Measurements from ENCODE around the gene VSNL1.

Gene VSNL1

GRCh38 chr2:17540093-17540812 lies at the start of gene VSNL1:
TSS of gene VSNL1 (plus strand) at chr2:17540696. CDS start at chr2:17592075, 51,379 bp downstream.
- no peak within 1 kb of the TSS; the same call in 1 of the 2 replicates for H3K27ac ChIP-seq
- TF ChIP-seq ZFX (IDR thresholded peaks at IDR 0.05) (no peak), CTCF (conservative IDR thresholded peaks at IDR 0.05) (no peak)

GRCh38 chr2:17495590-17495989 lies 44.9 kb upstream of the VSNL1 start:
- TF ChIP-seq ZFX (IDR thresholded peaks at IDR 0.05), result no peak
- TF ChIP-seq CTCF (conservative IDR thresholded peaks at IDR 0.05), result no peak

GRCh38 chr2:17497718-17498117 lies 42.8 kb upstream of the VSNL1 start:
- TF ChIP-seq ZFX (IDR thresholded peaks at IDR 0.05) (no peak), CTCF (conservative IDR thresholded peaks at IDR 0.05) (no peak)
- no peak overlapping the region for H3K27ac ChIP-seq

More at GRCh38 chr2:17495590-17495989, 44.9 kb upstream of the VSNL1 start:
- no peak overlapping the region for H3K27ac ChIP-seq

- no peak overlapping the region for H3K27ac ChIP-seq
- TF ChIP-seq ZFX (IDR thresholded peaks at IDR 0.05) (no peak), CTCF (conservative IDR thresholded peaks at IDR 0.05) (no peak)
These were observed 33.5 kb upstream of the VSNL1 start for GRCh38 chr2:17506736-17507616.

GRCh38 chr2:17515652-17516051 lies 24.8 kb upstream of the VSNL1 start:
- no peak overlapping the region for H3K27ac ChIP-seq
- TF ChIP-seq ZFX (IDR thresholded peaks at IDR 0.05), result no peak
- no peak for TF ChIP-seq CTCF (conservative IDR thresholded peaks at IDR 0.05)

- H3K27ac ChIP-seq, result no peak overlapping the region
- TF ChIP-seq CTCF (conservative IDR thresholded peaks at IDR 0.05) (no peak), ZFX (IDR thresholded peaks at IDR 0.05) (no peak)
These were observed 22.9 kb upstream of the VSNL1 start for GRCh38 chr2:17517481-17518211.

Measured in C4-2B (cell line).